H1 (cell line): Measurements from ENCODE around the gene E2F2. TPM values are rescaled to one million over a fixed set of nuclear protein-coding genes. Genes with fewer than 3 reads are reported as not detected.

Source experiments
- BCL11A ChIP-seq, 2 experiments: IDR thresholded peaks; one replicate each; pipeline ENCODE4 v1.6.1; 2011; ENCODE audit warnings: low read depth in 2 of 2, low read length in 2 of 2, mild to moderate bottlenecking in 2 of 2
- CBX8 ChIP-seq: fragments of 300-800, 300-1000 bp; sonication (generic); IDR thresholded peaks from 2 replicates; pipeline ENCODE4 v1.7.1; 2016; ENCODE audit warnings: low read depth, low read length, borderline replicate concordance
- CTBP2 ChIP-seq: IDR thresholded peaks from 2 replicates; pipeline ENCODE4 v1.7.0; 2011; ENCODE audit warnings: borderline replicate concordance, mild to moderate bottlenecking, moderate library complexity, mixed read lengths, low read length; ENCODE audit not compliant: insufficient read depth, insufficient read length
- EGR1 ChIP-seq: IDR thresholded peaks from 2 replicates; pipeline ENCODE4 v1.6.1; 2011; ENCODE audit warnings: low read depth, low read length, borderline replicate concordance
- GABPA ChIP-seq: IDR thresholded peaks from 2 replicates; pipeline ENCODE4 v1.6.1; 2011; ENCODE audit warnings: mild to moderate bottlenecking, low read length, moderate library complexity, borderline replicate concordance; ENCODE audit not compliant: insufficient read depth
- GTF2F1 ChIP-seq: IDR thresholded peaks from 2 replicates; pipeline ENCODE4 v1.6.1; 2012; ENCODE audit warnings: low read depth, low read length, improper control_type of control experiment, borderline replicate concordance
- JUN ChIP-seq: IDR thresholded peaks from 2 replicates; pipeline ENCODE4 v1.6.1; 2011; ENCODE audit warnings: low read depth, mild to moderate bottlenecking, improper control_type of control experiment, low read length
- JUND ChIP-seq: IDR thresholded peaks from 2 replicates; pipeline ENCODE4 v1.6.1; 2011; ENCODE audit warnings: mild to moderate bottlenecking, improper control_type of control experiment, low read length
- NANOG ChIP-seq: IDR thresholded peaks from 2 replicates; pipeline ENCODE4 v1.6.1; 2011; ENCODE audit warnings: low read length, low read depth, mild to moderate bottlenecking, inconsistent platforms; ENCODE audit not compliant: insufficient read depth, poor library complexity, severe bottlenecking
- NRF1 ChIP-seq: IDR thresholded peaks from 2 replicates; pipeline ENCODE4 v1.6.1; 2011; ENCODE audit warnings: mild to moderate bottlenecking, low read depth, low read length, improper control_type of control experiment
- POLR2AphosphoS5 ChIP-seq: IDR thresholded peaks from 2 replicates; pipeline ENCODE4 v1.6.1; 2011; ENCODE audit warnings: low read depth, low read length
- RAD21 ChIP-seq, 2 experiments: IDR thresholded peaks in 1 of 2; conservative IDR thresholded peaks in 1 of 2; 2 replicates each; pipeline ENCODE4 v1.6.1; 2011; ENCODE audit warnings: low read depth in 2 of 2, low read length in 2 of 2, improper control_type of control experiment in 1 of 2, inconsistent platforms in 1 of 2, mild to moderate bottlenecking in 1 of 2, moderate library complexity in 1 of 2
- RNF2 ChIP-seq: fragments of 200-900, 300-1000 bp; sonication (generic); IDR thresholded peaks from 2 replicates; pipeline ENCODE4 v1.7.1; 2016; ENCODE audit warnings: borderline replicate concordance, low read depth, mild to moderate bottlenecking, antibody characterized with exemption, low read length; ENCODE audit not compliant: poor library complexity, severe bottlenecking; ENCODE audit errors: missing control alignments
- SIN3A ChIP-seq, 2 experiments: IDR thresholded peaks in 1 of 2; conservative IDR thresholded peaks in 1 of 2; 2 replicates each; pipeline ENCODE4 v1.6.1; 2011 to 2012; ENCODE audit warnings: low read length in 2 of 2, improper control_type of control experiment in 1 of 2, low read depth in 1 of 2, mild to moderate bottlenecking in 1 of 2
- SP1 ChIP-seq: IDR thresholded peaks from 2 replicates; pipeline ENCODE4 v1.6.1; 2011; ENCODE audit warnings: low read depth, low read length
- SRF ChIP-seq: IDR thresholded peaks from 2 replicates; pipeline ENCODE4 v1.6.1; 2011; ENCODE audit warnings: mild to moderate bottlenecking, low read depth, low read length, moderate library complexity
- SUZ12 ChIP-seq: fragments of 200-600 bp; sonication (generic); IDR thresholded peaks from 2 replicates; pipeline ENCODE4 v1.6.1; 2012; ENCODE audit warnings: mild to moderate bottlenecking, inconsistent platforms, low read length, moderate library complexity, mixed read lengths
- TAF1 ChIP-seq: IDR thresholded peaks from 2 replicates; pipeline ENCODE4 v1.6.1; 2011; ENCODE audit warnings: mild to moderate bottlenecking, low read depth, low read length
- TAF7 ChIP-seq: optimal IDR thresholded peaks from 2 replicates; pipeline ENCODE3; 2011; ENCODE audit warnings: low read depth, mild to moderate bottlenecking, inconsistent platforms, low read length, moderate library complexity, borderline replicate concordance
- TBP ChIP-seq: IDR thresholded peaks from 2 replicates; pipeline ENCODE4 v1.6.1; 2011; ENCODE audit warnings: low read depth, low read length, improper control_type of control experiment
- TEAD4 ChIP-seq: IDR thresholded peaks from 2 replicates; pipeline ENCODE4 v1.6.1; 2012; ENCODE audit warnings: low read depth, low read length, inconsistent platforms, mixed read lengths
- ZNF274 ChIP-seq: IDR thresholded peaks from 2 replicates; pipeline ENCODE4 v1.7.0; 2012; ENCODE audit warnings: low read length, borderline replicate concordance; ENCODE audit errors: extremely low read depth
- polyA plus RNA-seq, 7 experiments: library from polyadenylated mRNA; depleted of rRNA in 3 of 7; stranded (reverse) in 5 of 7; unstranded in 2 of 7; fragments of >200 nt in 5 of 7; fragments of 200-250 nt in 2 of 7; gene quantifications; 1 replicate in 5 of 7; 2 replicates in 1 of 7; 4 replicates in 1 of 7; pipeline versions ENCODE4 v1.2.1 to v1.2.3, GENCODE V29; 2011 to 2013; ENCODE audit warnings: missing spikeins in 2 of 7, mixed read lengths in 2 of 7
- total RNA-seq: library from RNA; stranded (reverse); fragmentation: NEBNext Ultra II Directional; extraction: Animal tissue kit (Norgen Biotek cat#: 25700); gene quantifications from 2 replicates; pipeline ENCODE4 v1.2.1, GENCODE V29; 2021
- TF ChIP-seq, protein P1 (sequence below): IDR thresholded peaks from 2 replicates; pipeline ENCODE4 v1.6.1; 2012; ENCODE audit warnings: inconsistent platforms

Gene E2F2
- total and polyA plus RNA-seq, 2 of the 8 experiments (the other 6 are each of a cell fraction or from before 2014, with no cell fraction given) = 1.8 to 7.0 TPM

DNA sequence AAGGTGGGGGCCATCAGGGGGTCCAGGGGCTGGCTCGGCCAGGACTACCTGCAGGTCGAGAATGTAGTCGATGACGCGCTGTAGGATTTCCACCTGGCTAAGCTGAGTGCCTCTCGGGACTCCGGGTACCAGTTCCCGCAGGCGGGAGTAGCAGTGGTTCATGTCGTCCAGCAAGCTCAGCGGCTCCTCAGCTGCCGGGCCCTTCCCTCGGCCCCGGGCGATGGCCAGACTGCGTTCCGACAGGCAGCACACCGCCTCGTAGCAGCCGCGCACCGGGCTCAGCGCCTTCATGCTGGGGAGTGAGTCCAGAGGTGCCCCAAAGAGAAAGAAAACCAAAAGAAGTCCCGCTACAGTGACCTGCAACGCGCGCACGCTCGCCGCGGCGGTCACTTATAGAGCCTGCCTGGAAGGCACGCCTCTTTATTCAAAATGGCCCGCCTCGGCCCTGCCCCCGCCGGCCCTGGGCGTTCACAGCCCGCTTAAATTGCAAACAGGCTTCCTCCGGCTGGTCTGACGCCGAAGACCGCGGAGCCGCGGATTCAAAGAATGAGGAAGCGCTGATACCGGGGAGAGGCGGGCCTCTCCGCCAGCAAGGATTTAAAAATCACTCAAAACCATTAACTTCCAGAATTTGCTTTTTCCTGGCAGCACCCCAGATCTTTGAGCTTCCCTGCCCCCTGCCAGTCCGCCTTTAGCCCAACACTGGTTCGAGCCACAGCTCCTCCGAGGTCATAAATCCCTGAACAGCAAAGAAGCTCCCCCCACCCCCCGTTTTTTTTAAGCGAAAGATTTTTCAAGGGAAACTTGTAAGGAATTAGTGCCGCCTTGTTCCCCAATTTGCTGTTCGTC is 28.3 kb upstream of the E2F2 start, which contains the start of gene ID3 (continued):
- no peak for TF ChIP-seq ZNF274
- TF ChIP-seq TAF7 = peak; percentile 96
- no peak; a peak in 1 of 4 replicates for TF ChIP-seq RAD21 (IDR thresholded peaks at IDR 0.05 in 1 of 2, conservative IDR thresholded peaks at IDR 0.05 in 1 of 2; ENCODE audit: low read depth in 2 of 2, low read length in 2 of 2)
- TF ChIP-seq, protein P1, sequence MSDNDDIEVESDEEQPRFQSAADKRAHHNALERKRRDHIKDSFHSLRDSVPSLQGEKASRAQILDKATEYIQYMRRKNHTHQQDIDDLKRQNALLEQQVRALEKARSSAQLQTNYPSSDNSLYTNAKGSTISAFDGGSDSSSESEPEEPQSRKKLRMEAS = peak; percentile 46; the same call in 1 of the 2 replicates
- TF ChIP-seq SRF = no peak
- TF ChIP-seq EGR1 = peak; percentile 32; the same call in 1 of the 2 replicates
- no peak for TF ChIP-seq JUN
- TF ChIP-seq NANOG = no peak
- TF ChIP-seq CTBP2 = no peak
- no peak for TF ChIP-seq SP1
- TF ChIP-seq CBX8 = no peak
- peak; percentile 15; the same call in 1 of the 2 replicates for TF ChIP-seq TEAD4
- no peak for TF ChIP-seq GABPA
- TF ChIP-seq SUZ12 = no peak
- TF ChIP-seq POLR2AphosphoS5 = peak; percentile 81
- peak; percentile 44 to 81; a peak in 3 of 4 replicates for TF ChIP-seq SIN3A (conservative IDR thresholded peaks at IDR 0.05 in 1 of 2, IDR thresholded peaks at IDR 0.05 in 1 of 2; ENCODE audit: low read depth in 1 of 2, low read length in 2 of 2)
- no peak for TF ChIP-seq BCL11A (IDR thresholded peaks at IDR 0.05; ENCODE audit: low read depth in 2 of 2, low read length in 2 of 2)
- peak; percentile 96 for TF ChIP-seq TBP
- peak; percentile 87 for TF ChIP-seq TAF1
- peak; percentile 25; the same call in 1 of the 2 replicates for TF ChIP-seq NRF1
- no peak for TF ChIP-seq RNF2
- no peak for TF ChIP-seq JUND
- peak; percentile 90 for TF ChIP-seq GTF2F1
